Measurements from ENCODE around the gene NCAPG. TPM values are rescaled to one million over a fixed set of nuclear protein-coding genes. Genes with fewer than 3 reads are reported as not detected.

The NCAPG gene
- total RNA-seq, 3 donors from 2014 or later: 0.33 to 0.96 (median 0.59) TPM

DNA sequence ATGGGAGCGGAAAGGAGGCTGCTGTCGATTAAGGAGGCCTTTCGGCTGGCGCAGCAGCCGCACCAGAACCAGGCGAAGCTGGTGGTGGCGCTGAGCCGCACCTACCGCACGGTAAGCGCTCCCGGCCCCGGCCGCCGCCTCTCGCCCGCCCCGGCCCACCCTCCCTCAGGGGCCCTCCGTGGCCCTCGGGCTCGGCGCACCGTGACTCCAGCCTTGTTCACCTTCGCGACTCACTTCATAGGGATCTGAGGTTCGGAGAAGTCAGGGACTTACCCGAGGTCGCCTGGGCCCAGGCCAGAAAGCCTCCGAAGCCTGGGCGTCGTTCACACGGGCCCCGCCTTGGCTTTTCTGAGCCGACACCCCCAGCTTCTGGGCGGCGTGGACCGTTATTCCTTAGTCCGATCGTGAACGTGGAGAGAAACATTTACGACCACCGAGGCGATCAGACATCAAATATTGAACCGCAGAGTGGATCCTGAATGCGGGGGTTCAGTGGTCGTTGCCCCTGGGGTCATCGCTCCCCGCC, 362 bp downstream of the NCAPG start:
- intact Hi-C loops (cut with DNase I; ENCODE audit: low total_unique reads): loop anchor here (5.0 to 10.0 kb wide), 2 partner anchors 1706 to 1909 kb away; no protein-coding TSS in a partner anchor
- peak overlapping the region in 1 of 2 donors; percentile 95 for H3K27ac ChIP-seq

GRCh38 chr4:17812125-17812524, 1.3 kb downstream of the NCAPG start:
- DNase-seq (ENCODE audit: low spot score in 2 of 2): no peak
- Histone ChIP-seq H3K27me3 (no peaks in the 10 kb centered on the region), H3K36me3 (no peaks in the 10 kb centered on the region), H3K4me3 (no peak overlapping the region), H3K4me1 (peaks cover 0 to 10% of the 10 kb centered on the region in 2 donors), H3K27ac (no peak overlapping the region), H3K9me3 (no peaks in the 10 kb centered on the region)
- TF ChIP-seq, protein P1, sequence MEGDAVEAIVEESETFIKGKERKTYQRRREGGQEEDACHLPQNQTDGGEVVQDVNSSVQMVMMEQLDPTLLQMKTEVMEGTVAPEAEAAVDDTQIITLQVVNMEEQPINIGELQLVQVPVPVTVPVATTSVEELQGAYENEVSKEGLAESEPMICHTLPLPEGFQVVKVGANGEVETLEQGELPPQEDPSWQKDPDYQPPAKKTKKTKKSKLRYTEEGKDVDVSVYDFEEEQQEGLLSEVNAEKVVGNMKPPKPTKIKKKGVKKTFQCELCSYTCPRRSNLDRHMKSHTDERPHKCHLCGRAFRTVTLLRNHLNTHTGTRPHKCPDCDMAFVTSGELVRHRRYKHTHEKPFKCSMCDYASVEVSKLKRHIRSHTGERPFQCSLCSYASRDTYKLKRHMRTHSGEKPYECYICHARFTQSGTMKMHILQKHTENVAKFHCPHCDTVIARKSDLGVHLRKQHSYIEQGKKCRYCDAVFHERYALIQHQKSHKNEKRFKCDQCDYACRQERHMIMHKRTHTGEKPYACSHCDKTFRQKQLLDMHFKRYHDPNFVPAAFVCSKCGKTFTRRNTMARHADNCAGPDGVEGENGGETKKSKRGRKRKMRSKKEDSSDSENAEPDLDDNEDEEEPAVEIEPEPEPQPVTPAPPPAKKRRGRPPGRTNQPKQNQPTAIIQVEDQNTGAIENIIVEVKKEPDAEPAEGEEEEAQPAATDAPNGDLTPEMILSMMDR (IDR thresholded peaks at IDR 0.05): no peak
- TF ChIP-seq POLR2A (IDR thresholded peaks at IDR 0.05) (no peak), POLR2AphosphoS5 (IDR thresholded peaks at IDR 0.05) (no peak)
- intact Hi-C loops (cut with DNase I; ENCODE audit: low total_unique reads): loop anchor here (5.0 to 10.0 kb wide), 2 partner anchors 1707 to 1910 kb away; no protein-coding TSS in a partner anchor

More for the DNA sequence above, 362 bp downstream of the NCAPG start:
- no peaks in the 10 kb centered on the region for H3K36me3 ChIP-seq
- TF ChIP-seq, protein P1 (IDR thresholded peaks at IDR 0.05): no peak
- TF ChIP-seq POLR2A (IDR thresholded peaks at IDR 0.05) (no peak), POLR2AphosphoS5 (IDR thresholded peaks at IDR 0.05) (no peak)
- peak overlapping the region; percentile 83 to 92 (median 87) for H3K4me3 ChIP-seq
- no peak for DNase-seq (ENCODE audit: low spot score in 2 of 2)
- no peaks in the 10 kb centered on the region for H3K27me3 ChIP-seq
- peaks cover 0 to 10% of the 10 kb centered on the region in 2 donors for H3K4me1 ChIP-seq
- H3K9me3 ChIP-seq: no peaks in the 10 kb centered on the region

- H3K4me3 ChIP-seq: no peak overlapping the region
- no peaks in the 10 kb centered on the region for H3K36me3 ChIP-seq
- no peak overlapping the region for H3K27ac ChIP-seq
- no peaks in the 10 kb centered on the region for H3K9me3 ChIP-seq
- H3K4me1 ChIP-seq: peaks cover 0 to 3% of the 10 kb centered on the region in 2 donors
- intact Hi-C loops (cut with DNase I; ENCODE audit: low total_unique reads): loop anchor here (5.0 to 10.0 kb wide), 2 partner anchors 1708 to 1910 kb away; no protein-coding TSS in a partner anchor
- no peaks in the 10 kb centered on the region for H3K27me3 ChIP-seq
- no peak for DNase-seq (ENCODE audit: low spot score in 2 of 2)
- TF ChIP-seq, protein P1 (IDR thresholded peaks at IDR 0.05): no peak
- TF ChIP-seq POLR2AphosphoS5 (IDR thresholded peaks at IDR 0.05): no peak
- no peak for TF ChIP-seq POLR2A (IDR thresholded peaks at IDR 0.05)
Measured at GRCh38 chr4:17812801-17813200, 2.0 kb downstream of the NCAPG start.

DNA sequence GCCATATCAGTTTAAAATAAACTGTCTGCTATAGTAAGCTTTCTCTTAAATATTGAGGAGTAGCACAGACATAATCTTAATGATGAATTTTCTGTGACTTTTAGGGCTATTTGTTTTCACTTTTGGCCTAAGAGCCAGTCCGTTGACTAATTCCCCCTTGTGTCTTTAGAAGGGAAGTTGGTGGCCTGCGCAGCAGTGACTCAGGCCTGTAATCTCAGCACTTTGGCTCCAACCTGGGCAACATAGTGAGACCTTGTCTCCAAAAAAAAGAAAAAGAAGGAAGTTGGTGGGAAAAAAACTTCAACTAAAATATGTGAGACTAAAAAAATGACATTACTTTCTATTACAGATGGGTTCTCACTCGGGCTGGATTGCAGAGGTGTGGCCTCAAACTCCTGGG, 3.4 kb downstream of the NCAPG start:
- no peaks in the 10 kb centered on the region for H3K27me3 ChIP-seq
- intact Hi-C loops (cut with DNase I; ENCODE audit: low total_unique reads): loop anchor here (5.0 to 10.0 kb wide), 2 partner anchors 1709 to 1912 kb away; no protein-coding TSS in a partner anchor
- peaks cover 0 to 2% of the 10 kb centered on the region in 2 donors for H3K4me1 ChIP-seq
- DNase-seq (ENCODE audit: low spot score in 2 of 2): no peak
- no peak overlapping the region for H3K27ac ChIP-seq
- H3K4me3 ChIP-seq: no peak overlapping the region
- H3K9me3 ChIP-seq: no peaks in the 10 kb centered on the region
- no peaks in the 10 kb centered on the region for H3K36me3 ChIP-seq
- no peak for TF ChIP-seq POLR2AphosphoS5 (IDR thresholded peaks at IDR 0.05)
- TF ChIP-seq, protein P1 (IDR thresholded peaks at IDR 0.05): no peak
- no peak for TF ChIP-seq POLR2A (IDR thresholded peaks at IDR 0.05)

GRCh38 chr4:17816142-17816541, 5.4 kb downstream of the NCAPG start:
- Histone ChIP-seq H3K9me3 (no peaks in the 10 kb centered on the region), H3K4me3 (no peak overlapping the region), H3K27me3 (no peaks in the 10 kb centered on the region), H3K36me3 (no peaks in the 10 kb centered on the region), H3K27ac (no peak overlapping the region), H3K4me1 (no peaks in the 10 kb centered on the region)
- DNase-seq (ENCODE audit: low spot score in 2 of 2): no peak
- intact Hi-C loops (cut with DNase I; ENCODE audit: low total_unique reads): loop anchor here (10.0 kb wide), 1 partner anchor 1711 kb away; no protein-coding TSS in a partner anchor
- TF ChIP-seq POLR2AphosphoS5 (IDR thresholded peaks at IDR 0.05) (no peak), POLR2A (IDR thresholded peaks at IDR 0.05) (no peak)
- TF ChIP-seq, protein P1 (IDR thresholded peaks at IDR 0.05): no peak
